NCI-H2107 treated with DMSO at 0.1 percent for 48 hours (cell line): ENCODE results near the gene SOX8.
A peak's percentile ranks its signal among the peaks of the same experiment; 100 is the strongest.
"Not testable (repeated sequence)": the region's sequence is repeated elsewhere in the genome, so short reads cannot be mapped to it uniquely, and the experiment has no call there.

Source experiments
- DNase-seq: peaks from one replicate; lab custom pipeline; 2025; ENCODE audit not compliant: unreplicated experiment; lab: John Stamatoyannopoulos, UW

The SOX8 gene

DNA sequence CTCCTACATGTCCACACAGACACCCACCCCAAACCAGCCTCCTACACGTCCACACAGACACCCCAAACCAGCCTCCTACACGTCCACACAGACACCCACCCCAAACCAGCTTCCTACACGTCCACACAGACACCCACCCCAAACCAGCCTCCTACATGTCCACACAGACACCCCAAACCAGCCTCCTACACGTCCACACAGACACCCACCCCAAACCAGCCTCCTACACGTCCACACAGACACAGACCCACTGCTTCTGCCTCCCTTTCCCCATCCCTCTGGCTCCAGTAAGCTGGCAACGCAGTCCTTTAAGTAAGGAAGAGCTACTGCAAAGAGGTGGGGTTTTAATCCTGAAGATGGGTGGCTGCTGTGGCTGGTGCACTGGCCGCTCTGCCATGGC, 27.8 kb upstream of the SOX8 start:
- not testable (repeated sequence) for DNase-seq

DNA sequence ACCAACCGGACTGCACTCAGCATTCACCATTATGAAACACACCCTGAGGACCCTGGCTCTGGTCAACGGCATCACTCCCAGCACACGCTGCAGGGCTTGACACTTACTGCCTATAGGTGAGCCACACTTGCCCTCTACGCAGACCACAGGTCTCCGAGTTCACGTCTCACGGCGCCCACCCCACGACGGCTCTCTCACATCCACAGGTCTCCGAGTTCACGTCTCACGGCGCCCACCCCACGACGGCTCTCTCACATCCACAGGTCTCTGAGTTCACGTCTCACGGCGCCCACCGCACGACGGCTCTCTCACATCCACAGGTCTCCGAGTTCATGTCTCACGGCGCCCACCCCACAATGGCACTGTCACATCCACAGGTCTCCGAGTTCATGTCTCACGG, 25.8 kb upstream of the SOX8 start:
- DNase-seq = not testable (repeated sequence)

DNA sequence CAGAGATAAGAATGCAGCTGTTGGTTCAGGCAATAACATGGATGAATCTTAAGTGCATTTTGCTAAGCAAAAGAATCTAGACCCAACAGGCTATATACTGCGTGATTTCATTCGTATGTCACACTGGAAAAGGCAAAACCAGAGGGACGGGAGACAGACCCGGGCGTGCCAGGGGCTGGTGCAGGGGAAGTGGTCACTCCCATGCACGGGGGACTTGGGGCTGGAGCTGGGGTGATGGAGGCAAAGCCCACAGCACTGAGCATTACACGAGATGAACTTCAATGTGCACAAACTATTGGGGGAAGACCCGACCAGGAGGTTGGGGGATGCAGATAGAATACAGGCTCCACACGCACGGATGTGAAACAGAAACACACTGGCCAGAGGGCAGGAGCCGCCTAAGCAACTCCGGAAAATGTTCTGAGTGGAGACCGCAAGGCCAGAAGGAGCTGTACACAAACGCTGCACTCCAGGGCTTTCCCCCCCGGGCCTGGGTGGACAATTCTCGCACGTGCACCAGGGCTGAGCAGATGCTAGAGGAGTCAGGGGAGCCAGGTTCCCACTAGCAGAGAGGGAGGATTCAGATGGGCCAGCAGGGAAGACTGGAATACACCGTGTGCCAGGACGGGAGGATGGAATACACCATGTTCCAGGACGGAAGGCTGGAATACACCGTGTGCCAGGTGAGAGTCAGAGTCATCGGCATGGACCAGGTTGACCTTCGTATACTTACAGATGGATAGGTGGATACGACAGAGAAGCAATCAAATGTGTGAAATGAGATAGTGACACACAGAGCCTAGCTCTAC, 22.1 kb upstream of the SOX8 start:
- DNase-seq = no peak

DNA sequence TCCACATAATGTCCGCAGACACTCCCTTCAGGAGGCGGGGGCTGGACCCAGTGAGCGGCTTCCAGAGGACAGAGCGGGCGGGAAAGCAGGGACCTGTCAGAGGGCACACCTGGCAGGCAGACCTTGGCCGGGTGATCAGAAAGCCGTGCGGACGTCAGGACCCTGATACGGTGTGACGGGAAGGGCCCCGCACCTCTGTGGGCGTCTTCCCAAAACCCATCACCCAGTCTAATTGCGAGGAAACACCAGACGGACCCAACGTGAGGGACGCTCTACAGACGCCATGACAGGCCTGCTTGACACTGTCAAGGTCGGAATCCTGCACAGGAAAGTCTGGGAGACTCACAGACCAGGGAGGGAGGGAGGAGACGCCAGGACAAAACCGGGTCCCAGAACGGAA, 19.2 kb upstream of the SOX8 start:
- DNase-seq = no peak

DNA sequence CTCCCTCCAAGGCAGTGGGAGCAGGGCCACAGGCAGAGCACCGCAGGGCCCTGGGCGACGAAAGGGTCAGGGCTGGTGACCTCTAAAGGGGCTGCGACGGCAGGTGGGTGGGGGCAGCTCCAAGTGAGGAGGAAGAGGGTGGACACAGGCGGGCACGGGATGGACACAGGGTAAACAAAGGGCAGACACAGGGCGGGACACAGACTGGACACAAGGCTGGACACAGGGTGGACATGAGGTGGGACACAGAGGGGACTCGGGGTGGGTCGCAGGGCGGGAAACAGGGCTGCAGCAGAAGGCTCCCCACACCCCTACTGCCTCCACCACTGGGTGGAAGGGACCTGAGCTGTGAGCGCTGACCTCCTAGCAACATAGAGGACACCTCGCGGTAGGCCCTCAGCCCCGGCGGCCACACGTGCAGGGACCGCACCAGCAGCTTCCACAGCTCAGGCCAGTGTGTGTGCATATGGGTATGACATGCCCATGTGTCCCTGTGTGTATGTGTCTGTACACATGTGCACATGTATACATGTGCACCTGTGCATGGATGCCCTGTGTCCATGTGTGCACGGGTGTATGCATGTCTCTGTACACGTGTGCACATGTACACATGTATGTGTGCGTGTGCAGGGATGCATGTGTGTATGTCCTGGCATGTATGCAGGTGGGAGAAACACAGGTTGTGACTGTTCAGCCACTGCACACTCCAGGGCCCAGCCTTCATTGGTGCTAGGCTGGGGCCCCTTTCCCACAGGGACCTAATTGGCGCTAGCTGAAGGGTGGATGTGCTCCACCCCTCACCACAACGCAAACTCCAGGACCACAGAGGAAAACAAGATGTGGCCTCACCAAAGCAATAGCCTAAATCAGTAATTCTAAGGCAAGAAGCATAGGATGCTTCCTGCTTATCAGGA, 18.4 kb upstream of the SOX8 start:
- DNase-seq = no peak

DNA sequence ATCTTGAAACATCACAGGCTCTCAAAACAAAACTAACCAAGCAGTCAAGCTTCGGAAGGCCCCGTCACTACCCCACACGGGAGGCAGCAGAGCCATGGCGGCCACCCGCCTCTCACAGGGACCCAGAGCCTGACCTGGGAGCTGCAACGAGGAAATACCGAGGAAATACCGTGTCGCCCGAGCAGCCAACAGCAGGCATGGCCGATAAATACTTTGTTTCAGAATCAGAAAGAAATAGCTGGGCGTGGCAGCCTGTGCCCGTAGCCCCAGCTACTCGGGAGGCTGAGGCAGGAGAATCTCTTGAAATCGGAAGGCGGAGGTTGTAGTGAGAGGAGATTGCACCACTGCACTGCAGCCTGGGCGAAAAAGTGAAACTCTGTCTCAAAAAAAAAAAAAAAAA, 17.7 kb upstream of the SOX8 start:
- no peak for DNase-seq

DNA sequence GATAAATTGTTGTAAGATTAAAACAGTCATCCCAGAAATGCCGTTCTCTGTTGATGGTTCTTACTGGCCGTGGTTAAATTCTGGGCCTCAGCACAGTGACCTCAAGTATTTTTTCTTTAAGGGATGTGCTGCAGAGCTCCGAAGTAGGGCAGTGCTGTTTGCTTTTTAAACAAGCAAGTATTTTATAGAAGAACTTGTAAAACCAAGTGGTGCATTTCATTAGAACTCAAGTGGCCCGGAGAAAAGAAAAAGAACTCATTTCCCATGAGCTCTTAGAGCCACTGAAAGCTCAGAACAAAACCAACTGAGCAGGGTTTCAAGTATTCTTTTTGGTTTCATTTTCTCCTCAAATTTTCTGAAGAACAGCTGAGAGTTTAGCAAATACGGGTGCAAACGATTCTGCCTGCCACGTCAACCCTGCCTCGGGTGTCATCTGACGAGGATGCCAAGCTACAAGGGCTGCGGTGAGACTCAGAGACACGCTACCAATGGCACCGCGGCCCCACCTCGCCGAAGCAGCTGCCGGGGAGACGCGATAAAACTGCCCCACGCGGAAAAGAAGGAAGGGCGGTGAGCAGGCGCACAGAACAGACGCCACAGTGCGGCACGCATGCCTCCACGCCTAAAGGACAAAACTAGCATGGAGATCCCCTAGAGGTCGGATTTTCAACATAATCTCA, 17.1 kb upstream of the SOX8 start:
- DNase-seq = peak; percentile 22

DNA sequence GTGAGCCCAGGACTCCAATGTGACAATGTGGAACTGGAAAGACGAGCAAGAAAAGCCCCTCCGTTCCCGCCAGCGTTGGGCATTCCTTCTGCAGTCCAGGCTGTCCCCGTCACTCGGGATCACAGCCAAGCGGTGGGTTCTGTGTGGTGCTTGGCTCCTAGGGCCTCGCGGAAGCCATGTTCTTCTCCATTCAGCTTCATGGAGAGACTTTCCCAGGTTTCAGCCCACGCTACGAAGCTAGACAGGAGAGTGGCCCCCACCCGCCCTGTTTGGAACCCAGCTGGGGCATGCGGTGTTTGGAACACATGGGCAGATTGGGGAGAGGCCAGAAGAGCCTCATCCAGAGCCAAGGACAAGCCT, 16.6 kb upstream of the SOX8 start:
- no peak for DNase-seq

DNA sequence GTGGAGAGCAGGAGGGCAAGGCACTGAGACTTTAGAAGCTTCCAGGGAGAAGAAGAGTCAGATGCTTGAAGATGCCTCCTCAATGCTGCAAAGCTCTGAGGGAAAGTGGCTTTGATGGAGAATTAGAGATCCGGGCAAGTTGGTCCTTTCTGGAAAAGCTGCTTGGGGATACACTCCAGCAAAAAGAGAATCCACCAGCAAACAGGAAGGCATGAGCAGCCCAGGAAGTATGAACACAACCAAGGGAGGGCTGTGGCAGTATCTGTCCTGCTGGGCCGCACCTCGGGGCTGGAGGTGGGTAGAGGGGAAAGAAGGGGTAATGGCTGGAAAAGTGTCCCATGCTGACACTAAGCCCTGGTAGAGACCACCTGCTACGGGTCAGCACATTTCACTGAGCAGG, 16.1 kb upstream of the SOX8 start:
- no peak for DNase-seq

DNA sequence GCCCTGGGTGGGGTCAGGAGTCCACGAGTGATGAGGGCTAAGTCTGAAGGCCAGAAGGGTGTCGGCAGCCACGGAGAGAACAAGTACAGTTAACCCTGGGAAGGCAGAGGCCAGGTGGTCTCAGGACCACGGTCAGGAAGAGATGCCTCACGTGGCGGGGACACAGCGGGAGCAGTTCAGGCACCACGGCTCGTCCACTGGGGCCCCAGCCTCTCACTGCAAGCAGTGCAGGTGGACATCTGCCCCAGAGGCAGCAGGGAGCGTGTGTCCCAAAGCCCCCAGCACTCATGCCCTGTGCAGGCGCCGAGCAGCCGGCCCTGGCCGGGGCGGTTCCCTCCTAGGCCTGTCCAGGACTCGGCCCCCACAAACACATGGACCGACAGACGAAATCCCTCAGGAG, 15.5 kb upstream of the SOX8 start:
- no peak for DNase-seq

DNA sequence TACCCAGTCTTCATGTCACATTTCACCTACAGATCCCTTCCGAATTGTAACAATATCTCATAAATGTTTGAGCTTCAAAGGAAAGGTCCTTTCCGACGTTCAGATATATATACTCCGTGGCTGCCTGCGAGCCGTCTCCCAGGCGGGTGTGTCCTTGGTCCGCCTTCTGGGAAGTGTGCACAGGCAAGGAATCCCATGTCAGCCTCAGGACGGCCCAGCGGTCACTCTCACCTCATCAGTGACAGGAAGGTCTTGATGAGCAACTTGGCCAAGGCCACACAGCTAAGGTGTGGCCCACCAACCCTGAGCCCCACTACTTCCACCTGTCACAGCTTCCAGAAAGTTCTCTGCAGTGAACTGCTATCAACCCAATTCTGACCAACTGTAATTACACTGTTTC, 15.1 kb upstream of the SOX8 start:
- DNase-seq = no peak

DNA sequence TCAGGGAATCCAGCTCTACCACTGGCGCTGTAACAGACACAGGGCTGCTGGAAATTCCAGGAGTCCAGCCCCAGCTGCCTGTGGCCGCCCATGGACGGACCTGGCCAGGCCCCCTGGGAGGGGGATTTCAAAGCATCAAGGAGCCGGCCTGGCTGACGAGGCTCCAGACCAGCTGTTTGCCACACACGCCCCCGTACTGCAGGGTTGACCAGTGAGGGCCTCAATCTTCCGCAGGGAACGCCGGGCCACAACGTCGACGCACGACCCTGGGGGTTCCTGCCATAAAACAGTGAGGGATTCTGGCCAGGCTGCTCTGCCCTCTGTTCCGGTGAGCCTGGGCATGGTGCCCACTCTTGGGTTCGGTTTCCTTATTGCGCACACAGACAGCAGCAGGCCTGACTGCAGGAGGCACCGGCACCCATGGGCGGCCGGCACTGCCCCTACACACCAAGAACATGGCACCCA, 14.5 kb upstream of the SOX8 start:
- DNase-seq = no peak

DNA sequence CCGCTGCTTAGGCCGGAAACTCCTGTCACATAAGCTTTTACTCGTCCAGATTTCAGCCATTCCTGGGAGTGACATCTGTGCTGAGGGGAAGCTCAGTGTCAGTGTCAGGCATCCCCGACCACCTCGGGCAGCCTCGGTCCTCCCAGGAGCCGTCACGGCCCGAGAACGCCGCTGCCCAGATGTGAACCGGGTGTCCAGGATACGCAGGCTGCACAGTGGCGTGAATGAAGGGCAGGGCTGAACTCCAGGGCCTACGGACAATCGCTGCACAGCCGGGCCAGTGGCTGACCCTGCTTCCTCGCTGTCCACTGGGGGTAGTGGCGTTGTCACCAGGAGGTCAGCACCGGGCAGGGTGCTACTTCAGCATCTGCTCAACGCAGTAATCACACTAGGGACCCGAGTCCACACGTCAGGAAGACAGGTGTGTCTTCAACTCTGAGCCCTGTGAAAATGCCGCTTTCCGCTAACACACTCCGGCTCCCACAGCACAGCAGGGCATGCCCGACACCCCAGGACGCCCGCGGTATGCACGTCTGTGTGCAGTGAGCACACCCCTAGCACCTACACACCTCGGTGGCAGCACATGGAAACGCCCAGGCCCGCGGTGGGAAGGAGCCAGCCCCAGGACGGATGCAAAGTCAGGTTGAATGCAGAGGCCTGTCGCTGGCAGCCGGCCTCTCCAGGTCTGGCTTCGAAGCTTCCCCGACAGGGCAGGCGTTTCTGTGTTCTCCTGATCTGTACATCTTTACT, 13.8 kb upstream of the SOX8 start:
- DNase-seq = no peak

DNA sequence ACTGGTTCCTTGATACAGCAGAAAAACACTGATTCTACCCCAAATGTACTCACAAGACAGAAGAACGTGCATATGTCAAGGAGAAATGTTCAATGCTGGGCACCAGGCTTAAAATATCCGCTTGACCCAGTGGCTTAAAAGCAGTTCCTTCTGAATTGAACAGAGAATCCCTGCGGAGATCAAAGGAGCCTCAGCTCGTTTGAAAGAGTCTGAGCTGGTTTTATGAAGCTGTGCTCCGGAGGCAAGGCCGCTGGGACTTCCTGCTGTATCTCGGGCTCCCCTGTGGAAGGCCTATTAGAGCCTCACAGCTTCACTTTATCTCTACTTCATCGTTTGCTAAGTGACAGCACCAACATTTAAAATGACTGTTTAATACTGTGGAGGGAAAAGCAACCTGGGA, 12.9 kb upstream of the SOX8 start:
- DNase-seq = no peak

DNA sequence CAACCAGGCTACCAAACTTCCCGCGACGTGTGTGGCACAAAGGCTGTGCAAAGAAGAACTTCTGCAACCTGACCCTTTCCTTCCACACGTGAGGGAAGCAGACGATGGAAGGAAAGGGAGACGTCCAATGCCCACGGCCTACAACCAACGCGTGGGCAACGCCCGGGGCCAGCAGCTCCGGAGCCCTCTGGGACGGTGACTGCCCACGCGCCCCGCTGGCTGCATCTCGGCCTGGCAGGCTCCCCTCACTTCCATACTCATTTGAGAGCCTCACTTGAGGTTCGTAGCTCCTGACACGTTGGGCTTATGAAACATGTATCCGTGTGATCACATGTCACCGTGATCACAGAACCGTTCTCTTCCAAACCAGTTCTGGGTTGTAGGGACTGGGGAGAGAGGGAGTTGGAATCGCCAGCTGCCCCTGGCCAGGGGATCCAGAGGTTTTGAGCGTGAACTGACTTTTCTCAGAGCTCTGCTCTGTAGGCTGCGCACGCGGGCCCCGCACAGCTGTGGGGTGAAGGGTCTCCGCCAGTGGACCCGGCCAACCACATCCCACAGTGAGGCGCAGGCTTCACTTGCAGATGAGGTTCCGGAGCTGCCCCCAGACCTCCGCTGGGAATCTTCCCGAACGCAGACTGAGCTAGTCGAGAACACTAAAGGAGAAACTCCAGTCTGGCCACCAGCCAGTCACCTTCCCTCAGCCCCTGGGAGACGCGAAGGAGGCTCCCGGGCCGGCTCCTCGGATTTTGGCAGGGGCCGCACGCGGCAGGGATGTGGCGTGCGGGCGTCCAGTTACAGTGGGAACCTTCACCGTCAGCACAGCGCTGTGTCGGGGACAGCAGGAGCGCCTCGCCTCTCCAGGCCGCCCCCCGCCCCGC, 11.8 kb upstream of the SOX8 start:
- no peak for DNase-seq

DNA sequence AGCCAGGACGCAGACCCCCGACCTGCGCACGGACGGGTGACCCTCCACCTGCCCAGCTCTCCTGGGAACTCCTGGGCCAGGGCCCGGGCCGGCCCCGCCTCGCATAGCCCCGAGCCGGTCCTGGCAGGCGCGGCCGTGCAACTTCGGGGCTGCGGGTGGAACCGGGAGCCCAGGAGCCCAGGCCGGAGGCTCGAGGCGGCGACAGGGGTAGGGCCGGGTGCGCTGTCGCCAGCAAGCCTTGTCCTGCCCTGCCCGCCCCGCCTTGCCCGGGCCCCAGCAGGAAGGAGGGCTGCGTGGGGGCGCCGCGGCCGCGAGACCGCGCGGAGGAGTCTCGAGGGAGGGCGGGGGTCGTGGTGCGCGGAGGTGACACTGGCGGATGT, 11.2 kb upstream of the SOX8 start:
- DNase-seq = no peak

DNA sequence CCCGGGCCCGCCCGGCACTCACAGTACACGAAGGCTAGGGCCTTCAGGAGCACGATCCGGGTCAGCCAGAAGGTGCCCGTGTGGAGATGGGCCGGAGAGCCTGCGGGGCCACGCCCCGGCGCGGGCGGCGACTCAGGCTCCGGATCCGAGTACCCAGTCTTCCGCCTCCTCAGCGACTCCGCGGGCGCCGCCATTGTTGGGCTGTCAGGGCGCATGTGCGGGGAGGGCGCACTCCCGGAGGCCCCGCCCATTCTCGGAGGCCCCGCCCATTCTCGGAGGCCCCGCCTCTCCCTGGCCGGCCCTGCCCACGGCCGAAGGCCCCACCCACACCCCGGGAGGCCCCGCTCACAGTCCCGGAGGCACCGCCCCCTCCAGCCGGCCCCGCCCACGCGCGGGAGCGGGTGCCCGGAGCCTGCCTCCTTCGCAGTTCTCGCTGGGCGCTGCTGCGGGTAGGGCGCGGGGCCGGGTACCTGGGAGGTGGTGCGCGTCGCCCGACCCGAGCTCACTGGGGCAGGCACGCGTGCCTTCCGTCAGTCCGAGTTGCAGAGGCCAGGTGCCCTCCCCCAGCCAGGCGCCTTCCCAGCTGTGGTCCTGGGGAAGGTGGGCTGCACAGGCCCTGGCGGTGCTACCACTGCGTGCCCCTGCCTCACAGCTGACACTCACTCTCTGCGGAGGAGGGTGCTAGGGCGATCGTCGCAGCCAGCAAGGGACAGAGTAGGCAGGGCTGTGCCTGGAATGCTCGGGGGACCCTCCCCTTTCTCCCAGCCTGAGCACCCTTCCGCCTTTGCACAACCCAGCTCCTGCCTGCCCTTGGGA, 10.6 kb upstream of the SOX8 start, which contains the start of gene LMF1:
LMF1 (minus strand) TSS at position 219 of the 816 bp plus-strand sequence; CDS start at position 215, 4 bp downstream.
- DNase-seq = peak; percentile 65

DNA sequence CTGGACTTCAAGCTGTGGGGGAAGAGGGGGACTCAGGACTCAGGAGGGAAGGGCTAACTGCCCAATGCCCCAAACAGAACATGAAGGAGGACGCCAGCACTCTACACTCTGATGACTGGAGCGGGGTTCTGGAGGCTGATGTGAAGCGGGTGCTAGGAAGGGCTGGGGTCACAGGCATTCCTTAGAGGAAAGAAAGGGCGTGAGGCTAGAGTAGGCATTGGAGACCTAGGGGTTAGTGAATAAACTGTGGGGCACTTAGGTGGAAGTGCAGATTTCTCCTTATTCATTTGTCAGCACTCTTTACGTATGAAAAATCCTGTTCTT, 10.0 kb upstream of the SOX8 start:
- DNase-seq = no peak

DNA sequence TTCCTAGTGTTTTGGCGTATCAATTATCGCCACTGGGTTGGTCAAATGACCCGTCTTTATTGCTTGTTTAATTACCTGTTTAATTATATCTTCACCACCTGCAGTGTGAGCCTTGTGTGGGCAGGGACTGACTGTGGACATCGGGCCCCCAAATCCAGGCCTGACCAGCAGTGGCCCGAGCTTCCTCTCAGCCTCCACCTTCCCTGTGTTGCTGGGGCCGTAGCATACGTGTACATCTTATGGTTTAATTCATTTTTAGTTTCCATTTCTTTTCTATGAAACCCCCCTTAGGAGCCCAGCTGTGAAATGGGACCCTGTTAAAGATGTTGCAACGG, 9.6 kb upstream of the SOX8 start:
- no peak for DNase-seq
